GM12874 (cell line): Measurements from ENCODE around the gene TNN.

Experiments
- CTCF ChIP-seq: IDR thresholded peaks from 2 replicates; pipeline ENCODE4 v1.5.1; 2011; ENCODE audit warnings: low read depth, mild to moderate bottlenecking, control low read depth, low read length, moderate library complexity; ENCODE audit not compliant: insufficient read depth

The TNN gene

GRCh38 chr1:175072099-175072951 lies 4.7 kb downstream of the TNN start:
- no peak for TF ChIP-seq CTCF

- TF ChIP-seq CTCF: no peak
Observed at GRCh38 chr1:175073061-175073460, 5.4 kb downstream of the TNN start.

- TF ChIP-seq CTCF: no peak
Observed at GRCh38 chr1:175073633-175074032, 6.0 kb downstream of the TNN start.

GRCh38 chr1:175075572-175076568 lies 8.2 kb downstream of the TNN start:
- TF ChIP-seq CTCF: no peak

- no peak for TF ChIP-seq CTCF
Observed at GRCh38 chr1:175077356-175078030, 9.9 kb downstream of the TNN start.

- TF ChIP-seq CTCF: no peak
Observed at GRCh38 chr1:175078629-175079028, 11.0 kb downstream of the TNN start.

- TF ChIP-seq CTCF: no peak
Observed at GRCh38 chr1:175079338-175079737, 11.7 kb downstream of the TNN start.
